Pancreas (tissue), 10 donors: ENCODE results near the gene MAGOH. TPM values are rescaled to one million over a fixed set of nuclear protein-coding genes. Genes with fewer than 3 reads are reported as not detected.

Source experiments
- ATAC-seq, 4 donors: fragments of 200-7000 bp; cut with Tn5 transposase; one replicate each; pipeline versions ENCODE4 v1.8.0 to v1.9.1; 2020; ENCODE audit warnings: mild to moderate bottlenecking in 4 of 4, moderate library complexity in 4 of 4
- DNase-seq, 6 donors: peaks; one replicate each; pipeline ENCODE4 v3.0.0-alpha.2; 2020
- FAIRE-seq: peaks from 2 replicates; lab custom pipeline; 2012; peaks lifted over from hg19 to GRCh38; lab: Jason Lieb, UNC
- H3K27ac ChIP-seq, 4 donors: fragments of 200-600 bp; sonication (generic); 1 replicate in 3 of 4; 2 replicates in 1 of 4; pipeline versions ENCODE4 v1.5.0 to v1.8.0; 2020
- H3K27me3 ChIP-seq, 4 donors: fragments of 200-600 bp; one replicate each; pipeline ENCODE4 v1.8.0; 2021
- H3K36me3 ChIP-seq, 3 donors: fragments of 200-600 bp; sonication (generic) in 1 of 3; one replicate each; pipeline versions ENCODE4 v1.5.0 to v1.8.0; 2020 to 2021
- H3K4me1 ChIP-seq, 3 donors: fragments of 200-600 bp; one replicate each; pipeline ENCODE4 v1.8.0; 2021
- H3K4me3 ChIP-seq, 4 donors: fragments of 200-600 bp; sonication (generic) in 2 of 4; one replicate each; pipeline versions ENCODE4 v1.5.0 to v1.8.0; 2020 to 2021
- H3K9me3 ChIP-seq, 4 donors: fragments of 200-600 bp; one replicate each; pipeline ENCODE4 v1.8.0; 2021
- WGBS, 2 donors: extraction: QIAGEN DNeasy Blood & Tissue Kit; methylation state at CpG; one replicate each; pipeline ENCODE4 v1.1.7; 2013; 5-methylcytosine and 5-hydroxymethylcytosine counted together
- intact Hi-C, 3 donors: fragments of 100-400 bp; cut with DNase I; formaldehyde crosslinking; loops; one replicate each; pipeline versions ENCODE4 v1.11.1 to v1.14.2; 2022
- polyA plus RNA-seq, 2 donors: library from polyadenylated mRNA; stranded (reverse); fragments of 200-250 nt; gene quantifications; one replicate each; pipeline ENCODE4 v1.2.3, GENCODE V29; 2013
- total RNA-seq, 6 donors: library from RNA; stranded (reverse); fragmentation: NEBNext Ultra II Directional in 4 of 6; extraction: Animal tissue kit (Norgen Biotek cat#: 25700) in 4 of 6; gene quantifications; one replicate each; pipeline versions ENCODE4 v1.2.1 to v1.2.4, GENCODE V29; 2021 to 2023
- TF ChIP-seq, protein P1 (sequence below), 4 donors: fragments of 200-600 bp; sonication (generic) in 3 of 4; IDR thresholded peaks; one replicate each; pipeline versions ENCODE4 v1.5.0 to v1.8.0; 2021; ENCODE audit warnings: antibody characterized with exemption in 4 of 4
- donor health status: healthy with polysubstance abuse.
- donor health status: DM: no; HTN: no; CAD: no; lungs with moderate emphysema.
- donor health status: DM: no; HTN: no; CAD: no.
- donor health status: control.
- donor health status: control.
- donor health status: Bipolar disorder and iron deficiency.
- donor health status: DM: yes; HTN: yes; CAD: no.
- donor health status: DM: no; HTN: no; CAD: no.
- donor health status: DM: no; HTN: no; CAD: no.
- donor health status: DM: yes; HTN: yes; CAD: no.

The MAGOH gene
- total and polyA plus RNA-seq, 8 donors = 7.8 to 56.3 (median 14.4) TPM

- intact Hi-C loops = loop anchor here in 1 of 3 donors (10.0 kb wide), 2 partner anchors 265 to 475 kb away; no protein-coding TSS in a partner anchor
- FAIRE-seq = no peak
- WGBS, 2 donors = 84 to 91% methylated on average over 2 of the region's 2 CpGs
These were observed 58.1 kb downstream of the MAGOH start for GRCh38 chr1:53180226-53180625.

More at GRCh38 chr1:53180226-53180625, 58.1 kb downstream of the MAGOH start:
- Histone ChIP-seq H3K27ac (no peak overlapping the region), H3K36me3 (no peaks in the 10 kb centered on the region), H3K9me3 (no peaks in the 10 kb centered on the region), H3K4me1 (peaks cover 20 to 36% (median 25%) of the 10 kb centered on the region in 3 donors), H3K4me3 (no peak overlapping the region), H3K27me3 (no peaks in the 10 kb centered on the region)
- TF ChIP-seq, protein P1, sequence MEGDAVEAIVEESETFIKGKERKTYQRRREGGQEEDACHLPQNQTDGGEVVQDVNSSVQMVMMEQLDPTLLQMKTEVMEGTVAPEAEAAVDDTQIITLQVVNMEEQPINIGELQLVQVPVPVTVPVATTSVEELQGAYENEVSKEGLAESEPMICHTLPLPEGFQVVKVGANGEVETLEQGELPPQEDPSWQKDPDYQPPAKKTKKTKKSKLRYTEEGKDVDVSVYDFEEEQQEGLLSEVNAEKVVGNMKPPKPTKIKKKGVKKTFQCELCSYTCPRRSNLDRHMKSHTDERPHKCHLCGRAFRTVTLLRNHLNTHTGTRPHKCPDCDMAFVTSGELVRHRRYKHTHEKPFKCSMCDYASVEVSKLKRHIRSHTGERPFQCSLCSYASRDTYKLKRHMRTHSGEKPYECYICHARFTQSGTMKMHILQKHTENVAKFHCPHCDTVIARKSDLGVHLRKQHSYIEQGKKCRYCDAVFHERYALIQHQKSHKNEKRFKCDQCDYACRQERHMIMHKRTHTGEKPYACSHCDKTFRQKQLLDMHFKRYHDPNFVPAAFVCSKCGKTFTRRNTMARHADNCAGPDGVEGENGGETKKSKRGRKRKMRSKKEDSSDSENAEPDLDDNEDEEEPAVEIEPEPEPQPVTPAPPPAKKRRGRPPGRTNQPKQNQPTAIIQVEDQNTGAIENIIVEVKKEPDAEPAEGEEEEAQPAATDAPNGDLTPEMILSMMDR (IDR thresholded peaks at IDR 0.05) = no peak
- ATAC-seq (no peak), DNase-seq (no peak)

Other genes starting within 250 kb of the MAGOH start
- 10 to 100 TPM in 3 of 6 donors, 1 to 10 TPM in 3; 1.8 to 14.9 (median 7.8) TPM for gene PODN, start 176.3 kb downstream of the MAGOH start, total RNA-seq
- gene PODN, start 176.3 kb downstream of the MAGOH start, polyA plus RNA-seq = 10 to 100 TPM in 1 of 2 donors, 1 to 10 TPM in 1; 7.5 to 14.6 TPM
- not detected for gene SLC1A7, start 95.9 kb downstream of the MAGOH start, total RNA-seq
- under 1 TPM; 0.15 to 0.35 TPM for gene SLC1A7, start 95.9 kb downstream of the MAGOH start, polyA plus RNA-seq
- 10 to 100 TPM in 5 of 6 donors, 1 to 10 TPM in 1; 9.2 to 13.4 (median 10.9) TPM for gene CPT2, start 41.7 kb downstream of the MAGOH start, total RNA-seq
- 10 to 100 TPM in 1 of 2 donors, 1 to 10 TPM in 1; 6.3 to 12.4 TPM for gene CPT2, start 41.7 kb downstream of the MAGOH start, polyA plus RNA-seq
- gene CZIB, start 17.9 kb downstream of the MAGOH start, total RNA-seq = 10 to 100 TPM; 12.1 to 28.4 (median 16.2) TPM
- gene CZIB, start 17.9 kb downstream of the MAGOH start, polyA plus RNA-seq = 10 to 100 TPM; 40.6 to 66.9 TPM
- gene LRP8, start 89.6 kb upstream of the MAGOH start, total RNA-seq = 1 to 10 TPM in 2 of 6 donors, under 1 TPM in 4; 0.08 to 2.3 (median 0.84) TPM
- gene LRP8, start 89.6 kb upstream of the MAGOH start, polyA plus RNA-seq = under 1 TPM; 0.34 to 0.40 TPM
- not detected for gene DMRTB1, start 220.9 kb upstream of the MAGOH start, total RNA-seq
- gene DMRTB1, start 220.9 kb upstream of the MAGOH start, polyA plus RNA-seq = not detected